KMS-11 (cell line): ENCODE data around the gene DCAF15.

ENCODE experiments used
- H2AFZ ChIP-seq: fragments of 200-600 bp; sonication (generic); 2 replicates; pipeline ENCODE4 v1.6.1; 2016; ENCODE audit warnings: antibody characterized with exemption, mixed run types, low read depth
- H3K27ac ChIP-seq: fragments of 200-600 bp; sonication (generic); 2 replicates; pipeline ENCODE4 v1.6.1; 2016; ENCODE audit warnings: mild to moderate bottlenecking, mixed run types
- H3K27me3 ChIP-seq: fragments of 200-600 bp; sonication (generic); 2 replicates; pipeline ENCODE4 v1.6.1; 2017; ENCODE audit warnings: mild to moderate bottlenecking, low read depth, mixed run types, moderate library complexity; ENCODE audit not compliant: insufficient read depth
- H3K36me3 ChIP-seq: fragments of 200-600 bp; sonication (generic); 2 replicates; pipeline ENCODE4 v1.6.1; 2017; ENCODE audit warnings: mild to moderate bottlenecking, mixed run types; ENCODE audit not compliant: insufficient read depth
- H3K4me1 ChIP-seq: fragments of 200-600 bp; sonication (generic); 2 replicates; pipeline ENCODE4 v1.6.1; 2016; ENCODE audit warnings: mild to moderate bottlenecking, low read depth, mixed run types; ENCODE audit not compliant: poor library complexity, severe bottlenecking
- H3K4me2 ChIP-seq: fragments of 200-600 bp; sonication (generic); 2 replicates; pipeline ENCODE4 v1.7.0; 2016; ENCODE audit warnings: mild to moderate bottlenecking, mixed run types
- H3K4me3 ChIP-seq: fragments of 200-600 bp; sonication (generic); IDR thresholded peaks from 2 replicates; pipeline ENCODE4 v1.6.1; 2017; ENCODE audit warnings: low read depth, low read length, mixed read lengths; ENCODE audit not compliant: insufficient read depth
- H3K79me2 ChIP-seq: fragments of 200-600 bp; sonication (generic); 2 replicates; pipeline ENCODE4 v1.6.1; 2016; ENCODE audit warnings: low read depth, mixed run types; ENCODE audit not compliant: insufficient read depth
- H3K9ac ChIP-seq: fragments of 200-600 bp; sonication (generic); 2 replicates; pipeline ENCODE4 v1.6.1; 2016; ENCODE audit warnings: mild to moderate bottlenecking, mixed run types
- H4K20me1 ChIP-seq: fragments of 200-600 bp; sonication (generic); 2 replicates; pipeline ENCODE4 v1.6.1; 2016; ENCODE audit warnings: mild to moderate bottlenecking, mixed run types; ENCODE audit not compliant: insufficient read depth
- TF ChIP-seq, protein P1 (sequence below): fragments of 200-600 bp; sonication (generic); conservative IDR thresholded peaks from 2 replicates; pipeline ENCODE4 v1.6.1; 2017; ENCODE audit warnings: low read depth, mild to moderate bottlenecking, antibody characterized with exemption, low read length, moderate library complexity, mixed read lengths

DCAF15 gene

DNA sequence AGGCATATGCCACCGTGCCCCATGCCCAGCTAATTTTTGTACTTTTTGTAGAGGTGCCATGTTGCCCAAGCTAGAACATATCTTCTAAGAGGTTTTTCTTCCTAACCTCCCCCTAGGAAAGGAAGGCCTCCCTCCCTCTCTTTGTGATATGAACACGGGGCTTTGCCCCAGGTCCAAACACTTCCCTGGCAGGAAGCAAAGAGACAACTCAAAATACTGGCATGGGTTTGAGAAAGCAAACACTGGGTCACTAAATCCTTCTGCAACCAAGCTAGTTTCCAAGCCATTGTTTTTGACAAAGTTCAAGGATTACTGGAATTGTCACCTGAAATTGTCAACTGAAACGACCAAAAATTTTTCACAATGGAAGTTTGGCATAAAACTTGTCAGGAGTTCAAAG lies 37.5 kb upstream of the DCAF15 start:
- Histone ChIP-seq H3K36me3 (no peaks in the 10 kb centered on the region), H3K4me1 (no peaks in the 10 kb centered on the region), H3K9ac (no peak overlapping the region), H3K27me3 (no peaks in the 10 kb centered on the region), H3K4me3 (no peak overlapping the region), H4K20me1 (no peaks in the 10 kb centered on the region), H3K4me2 (no peak overlapping the region), H3K79me2 (no peaks in the 10 kb centered on the region), H3K27ac (no peak overlapping the region), H2AFZ (no peak overlapping the region)
- TF ChIP-seq, protein P1, sequence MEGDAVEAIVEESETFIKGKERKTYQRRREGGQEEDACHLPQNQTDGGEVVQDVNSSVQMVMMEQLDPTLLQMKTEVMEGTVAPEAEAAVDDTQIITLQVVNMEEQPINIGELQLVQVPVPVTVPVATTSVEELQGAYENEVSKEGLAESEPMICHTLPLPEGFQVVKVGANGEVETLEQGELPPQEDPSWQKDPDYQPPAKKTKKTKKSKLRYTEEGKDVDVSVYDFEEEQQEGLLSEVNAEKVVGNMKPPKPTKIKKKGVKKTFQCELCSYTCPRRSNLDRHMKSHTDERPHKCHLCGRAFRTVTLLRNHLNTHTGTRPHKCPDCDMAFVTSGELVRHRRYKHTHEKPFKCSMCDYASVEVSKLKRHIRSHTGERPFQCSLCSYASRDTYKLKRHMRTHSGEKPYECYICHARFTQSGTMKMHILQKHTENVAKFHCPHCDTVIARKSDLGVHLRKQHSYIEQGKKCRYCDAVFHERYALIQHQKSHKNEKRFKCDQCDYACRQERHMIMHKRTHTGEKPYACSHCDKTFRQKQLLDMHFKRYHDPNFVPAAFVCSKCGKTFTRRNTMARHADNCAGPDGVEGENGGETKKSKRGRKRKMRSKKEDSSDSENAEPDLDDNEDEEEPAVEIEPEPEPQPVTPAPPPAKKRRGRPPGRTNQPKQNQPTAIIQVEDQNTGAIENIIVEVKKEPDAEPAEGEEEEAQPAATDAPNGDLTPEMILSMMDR = no peak

DNA sequence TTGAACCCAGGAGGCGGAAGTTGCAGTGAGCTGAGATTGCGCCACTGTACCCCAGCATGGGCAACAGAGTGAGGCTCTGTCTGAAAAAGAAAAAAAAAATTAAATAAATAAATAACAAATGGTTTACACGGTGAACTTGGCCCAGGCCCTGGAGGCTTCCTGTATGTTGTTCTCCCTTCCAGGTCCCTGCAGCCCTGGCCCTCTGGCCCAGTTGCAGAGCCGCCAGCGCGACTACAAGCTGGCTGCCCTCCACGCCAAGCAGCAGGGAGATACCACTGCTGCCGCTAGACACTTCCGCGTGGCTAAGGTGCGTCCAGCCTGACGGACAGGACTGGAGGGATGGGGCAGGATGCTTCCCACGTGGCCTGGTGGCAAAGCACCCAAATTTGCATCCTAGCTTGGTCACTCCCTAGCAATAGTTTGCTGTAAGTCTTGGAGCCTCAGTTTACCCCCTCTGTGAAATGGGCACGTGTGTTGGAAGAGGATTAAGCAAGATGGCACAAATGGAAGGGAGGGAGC lies 34.4 kb upstream of the DCAF15 start:
- TF ChIP-seq, protein P1 = no peak
- no peaks in the 10 kb centered on the region for H3K36me3 ChIP-seq
- no peak overlapping the region for H3K9ac ChIP-seq
- no peaks in the 10 kb centered on the region for H3K27me3 ChIP-seq
- H3K4me3 ChIP-seq = no peak overlapping the region
- no peak overlapping the region for H2AFZ ChIP-seq
- H4K20me1 ChIP-seq = no peaks in the 10 kb centered on the region
- no peaks in the 10 kb centered on the region for H3K79me2 ChIP-seq
- H3K4me2 ChIP-seq = no peak overlapping the region
- H3K4me1 ChIP-seq = no peaks in the 10 kb centered on the region
- H3K27ac ChIP-seq = no peak overlapping the region

DNA sequence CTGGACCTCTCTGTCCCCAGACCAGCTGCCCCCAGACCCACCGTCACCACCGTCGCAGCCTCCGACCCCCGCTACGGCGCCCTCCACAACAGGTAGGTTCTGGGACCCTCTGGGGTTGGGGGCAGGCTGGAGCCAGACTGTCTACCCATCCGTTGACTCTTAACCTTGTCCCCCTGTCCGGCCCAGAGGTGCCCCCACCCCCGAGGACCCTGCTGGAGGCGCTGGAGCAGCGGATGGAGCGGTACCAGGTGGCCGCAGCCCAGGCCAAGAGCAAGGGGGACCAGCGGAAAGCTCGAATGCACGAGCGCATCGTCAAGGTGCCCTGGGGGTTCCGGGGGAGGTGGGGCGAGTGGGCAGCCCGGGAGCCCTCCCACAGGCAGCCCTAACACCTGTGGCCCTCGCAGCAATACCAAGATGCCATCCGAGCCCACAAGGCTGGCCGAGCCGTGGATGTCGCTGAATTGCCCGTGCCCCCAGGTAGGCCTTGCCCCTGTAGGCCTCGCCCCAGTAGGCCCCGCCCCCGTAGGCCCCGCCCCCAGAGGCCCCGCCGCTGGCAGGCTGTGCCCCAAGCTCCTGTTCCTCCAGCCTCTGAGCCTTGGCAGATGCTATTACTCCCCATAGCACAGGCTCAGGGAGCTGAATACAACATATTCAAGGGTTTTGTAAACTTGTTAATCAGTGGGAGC lies 33.4 kb upstream of the DCAF15 start:
- no peak overlapping the region for H3K4me3 ChIP-seq
- no peaks in the 10 kb centered on the region for H3K36me3 ChIP-seq
- no peak overlapping the region for H3K4me2 ChIP-seq

DNA sequence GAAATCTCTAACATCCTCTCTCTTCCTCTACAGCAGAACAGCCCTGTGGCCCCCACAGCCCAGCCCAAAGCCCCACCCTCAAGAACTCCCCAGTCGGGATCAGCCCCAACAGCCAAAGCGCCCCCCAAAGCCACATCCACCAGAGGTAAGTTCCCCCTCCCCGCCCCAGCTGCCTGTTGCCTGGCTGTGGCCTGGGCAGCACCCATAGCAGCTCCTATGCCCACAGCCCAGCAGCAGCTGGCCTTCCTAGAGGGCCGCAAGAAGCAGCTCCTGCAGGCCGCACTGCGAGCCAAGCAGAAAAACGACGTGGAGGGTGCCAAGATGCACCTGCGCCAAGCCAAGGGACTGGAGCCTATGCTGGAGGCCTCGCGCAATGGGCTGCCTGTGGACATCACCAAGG lies 31.8 kb upstream of the DCAF15 start:
- TF ChIP-seq, protein P1 = no peak
- H3K4me1 ChIP-seq = no peaks in the 10 kb centered on the region
- H3K36me3 ChIP-seq = no peaks in the 10 kb centered on the region
- no peak overlapping the region for H3K27ac ChIP-seq
- H3K9ac ChIP-seq = no peak overlapping the region
- H2AFZ ChIP-seq = no peak overlapping the region
- no peak overlapping the region for H3K4me2 ChIP-seq
- H4K20me1 ChIP-seq = no peaks in the 10 kb centered on the region
- no peaks in the 10 kb centered on the region for H3K27me3 ChIP-seq
- H3K4me3 ChIP-seq = no peak overlapping the region
- H3K79me2 ChIP-seq = no peaks in the 10 kb centered on the region

More for the DNA sequence above, 33.4 kb upstream of the DCAF15 start:
- H2AFZ ChIP-seq = no peak overlapping the region
- TF ChIP-seq, protein P1 = no peak
- no peak overlapping the region for H3K27ac ChIP-seq
- no peak overlapping the region for H3K9ac ChIP-seq
- no peaks in the 10 kb centered on the region for H3K4me1 ChIP-seq
- H3K27me3 ChIP-seq = no peaks in the 10 kb centered on the region
- no peaks in the 10 kb centered on the region for H4K20me1 ChIP-seq
- no peaks in the 10 kb centered on the region for H3K79me2 ChIP-seq
